IMR-90 (cell line): ENCODE results near the gene RASAL1.

Source experiments
- CTCF ChIP-seq: conservative IDR thresholded peaks from 2 replicates; pipeline ENCODE4 v1.5.1; 2012; ENCODE audit warnings: mild to moderate bottlenecking, low read depth, low read length, improper control_type of control experiment
- ELK1 ChIP-seq: fragments of 150-350 bp; IDR thresholded peaks from 2 replicates; pipeline ENCODE4 v1.6.1; 2016; ENCODE audit warnings: low read depth, mild to moderate bottlenecking, low read length, moderate library complexity, borderline replicate concordance

GRCh38 chr12:113060336-113060960, 75.1 kb downstream of the RASAL1 start:
- TF ChIP-seq CTCF: no peak
- no peak for TF ChIP-seq ELK1
